PC-3 (cell line): ENCODE results near the gene ZYG11B.
"Not testable (repeated sequence)": the region's sequence is repeated elsewhere in the genome, so short reads cannot be mapped to it uniquely, and the experiment has no call there.

Experiments used
- EZH2 ChIP-seq: fragments of 300-600 bp; sonication (generic); IDR thresholded peaks from one replicate; pipeline ENCODE4 v1.6.1; 2017; ENCODE audit warnings: antibody characterized with exemption, mild to moderate bottlenecking, low read length; ENCODE audit not compliant: unreplicated experiment
- TF ChIP-seq, protein P1 (sequence below): fragments of 300-600 bp; sonication (generic); conservative IDR thresholded peaks from 2 replicates; pipeline ENCODE4 v1.5.1; 2017; ENCODE audit warnings: antibody characterized with exemption, low read depth, mild to moderate bottlenecking, low read length

- TF ChIP-seq EZH2: not testable (repeated sequence)
- TF ChIP-seq, protein P1, sequence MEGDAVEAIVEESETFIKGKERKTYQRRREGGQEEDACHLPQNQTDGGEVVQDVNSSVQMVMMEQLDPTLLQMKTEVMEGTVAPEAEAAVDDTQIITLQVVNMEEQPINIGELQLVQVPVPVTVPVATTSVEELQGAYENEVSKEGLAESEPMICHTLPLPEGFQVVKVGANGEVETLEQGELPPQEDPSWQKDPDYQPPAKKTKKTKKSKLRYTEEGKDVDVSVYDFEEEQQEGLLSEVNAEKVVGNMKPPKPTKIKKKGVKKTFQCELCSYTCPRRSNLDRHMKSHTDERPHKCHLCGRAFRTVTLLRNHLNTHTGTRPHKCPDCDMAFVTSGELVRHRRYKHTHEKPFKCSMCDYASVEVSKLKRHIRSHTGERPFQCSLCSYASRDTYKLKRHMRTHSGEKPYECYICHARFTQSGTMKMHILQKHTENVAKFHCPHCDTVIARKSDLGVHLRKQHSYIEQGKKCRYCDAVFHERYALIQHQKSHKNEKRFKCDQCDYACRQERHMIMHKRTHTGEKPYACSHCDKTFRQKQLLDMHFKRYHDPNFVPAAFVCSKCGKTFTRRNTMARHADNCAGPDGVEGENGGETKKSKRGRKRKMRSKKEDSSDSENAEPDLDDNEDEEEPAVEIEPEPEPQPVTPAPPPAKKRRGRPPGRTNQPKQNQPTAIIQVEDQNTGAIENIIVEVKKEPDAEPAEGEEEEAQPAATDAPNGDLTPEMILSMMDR: not testable (repeated sequence)
These were observed 112.9 kb downstream of the ZYG11B start for GRCh38 chr1:52839175-52839574.
